MM.1S (cell line): Measurements from ENCODE around the gene BCLAF3.

Experiments used
- DNase-seq: peaks from one replicate; pipeline ENCODE4 v3.0.0-alpha.2; 2015
- H2AFZ ChIP-seq: fragments of 300-600 bp; sonication (generic); 2 replicates; pipeline ENCODE4 v1.6.0; 2016; ENCODE audit warnings: antibody characterized with exemption, low read length
- H3F3A ChIP-seq: fragments of 300-600 bp; sonication (generic); 2 replicates; pipeline ENCODE4 v1.6.1; 2016; ENCODE audit warnings: mild to moderate bottlenecking, antibody characterized with exemption, low read length, moderate library complexity, mixed read lengths; ENCODE audit not compliant: insufficient read depth
- H3K27ac ChIP-seq: fragments of 300-600 bp; sonication (generic); 2 replicates; pipeline ENCODE4 v1.5.1; 2016; ENCODE audit warnings: mild to moderate bottlenecking, low read length
- H3K27me3 ChIP-seq: fragments of 300-600 bp; sonication (generic); replicated peaks from 2 replicates; pipeline ENCODE4 v1.6.0; 2016; ENCODE audit warnings: low read length; ENCODE audit not compliant: insufficient read depth
- H3K36me3 ChIP-seq: fragments of 300-600 bp; sonication (generic); replicated peaks from 2 replicates; pipeline ENCODE4 v1.6.1; 2016; ENCODE audit warnings: mild to moderate bottlenecking, low read length, mixed read lengths; ENCODE audit not compliant: insufficient read depth
- H3K4me1 ChIP-seq: fragments of 300-600 bp; sonication (generic); 2 replicates; pipeline ENCODE4 v1.6.1; 2016; ENCODE audit warnings: low read length, mixed read lengths
- H3K4me2 ChIP-seq: fragments of 300-600 bp; sonication (generic); 2 replicates; pipeline ENCODE4 v1.6.0; 2016; ENCODE audit warnings: low read depth, low read length
- H3K4me3 ChIP-seq: fragments of 300-600 bp; sonication (generic); 2 replicates; pipeline ENCODE4 v1.5.1; 2016; ENCODE audit warnings: low read length, mixed read lengths
- H3K79me2 ChIP-seq: fragments of 300-600 bp; sonication (generic); 2 replicates; pipeline ENCODE4 v1.6.1; 2016; ENCODE audit warnings: mixed run types, low read length, mixed read lengths
- H3K9ac ChIP-seq: fragments of 300-600 bp; sonication (generic); 2 replicates; pipeline ENCODE4 v1.6.1; 2016; ENCODE audit warnings: low read length, mixed read lengths
- H3K9me2 ChIP-seq: fragments of 300-600 bp; sonication (generic); replicated peaks from 2 replicates; pipeline ENCODE4 v1.6.1; 2016; ENCODE audit warnings: mild to moderate bottlenecking, low read length, mixed read lengths; ENCODE audit not compliant: insufficient read depth
- H3K9me3 ChIP-seq: fragments of 300-600 bp; sonication (generic); replicated peaks from 2 replicates; pipeline ENCODE4 v1.6.1; 2016; ENCODE audit warnings: mild to moderate bottlenecking, low read length, mixed read lengths; ENCODE audit not compliant: insufficient read depth
- H4K20me1 ChIP-seq: fragments of 300-600 bp; sonication (generic); 2 replicates; pipeline ENCODE4 v1.6.1; 2016; ENCODE audit warnings: mild to moderate bottlenecking, low read length, moderate library complexity, mixed read lengths; ENCODE audit not compliant: insufficient read depth
- EZH2 ChIP-seq: fragments of 300-600 bp; sonication (generic); optimal IDR thresholded peaks from 2 replicates; pipeline ENCODE3; 2017; ENCODE audit warnings: low read depth, mild to moderate bottlenecking, antibody characterized with exemption, low read length, mixed read lengths
- EZH2phosphoT487 ChIP-seq: fragments of 300-600 bp; sonication (generic); IDR thresholded peaks from 2 replicates; pipeline ENCODE4 v1.6.1; 2018; ENCODE audit warnings: antibody characterized with exemption, low read length
- TF ChIP-seq, protein P1 (sequence below): fragments of 300-600 bp; sonication (generic); IDR thresholded peaks from 2 replicates; pipeline ENCODE4 v1.5.1; 2016; ENCODE audit warnings: antibody characterized with exemption, low read length, mixed read lengths

BCLAF3 gene

DNA sequence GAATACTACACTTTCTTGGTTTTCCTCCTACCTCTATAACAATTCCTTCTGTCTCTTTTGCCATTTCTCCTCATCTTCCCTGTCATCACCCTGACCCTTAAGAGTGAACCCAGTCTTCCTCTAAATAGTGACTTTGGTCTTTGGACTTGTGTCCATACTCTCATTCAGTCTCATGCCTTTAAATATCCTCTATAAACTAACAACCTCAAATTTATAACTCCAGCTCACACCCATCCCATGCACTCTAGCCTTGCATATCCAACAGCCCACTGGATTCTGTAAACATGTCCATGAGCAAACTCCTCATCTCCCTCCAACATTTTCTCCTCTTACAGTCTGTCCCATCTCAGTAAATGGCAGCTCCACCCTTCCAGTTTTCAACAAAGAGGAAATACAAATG is 15.0 kb downstream of the BCLAF3 start:
- H3K4me2 ChIP-seq, result no peak overlapping the region
- no peaks in the 10 kb centered on the region for H3K9me3 ChIP-seq
- no peaks in the 10 kb centered on the region for H3K4me1 ChIP-seq
- no peaks in the 10 kb centered on the region for H3K36me3 ChIP-seq
- no peak overlapping the region for H3K9ac ChIP-seq
- H4K20me1 ChIP-seq, result no peaks in the 10 kb centered on the region
- H3K79me2 ChIP-seq, result peaks cover 20% of the 10 kb centered on the region
- TF ChIP-seq EZH2, result no peak
- no peak for TF ChIP-seq EZH2phosphoT487
- TF ChIP-seq, protein P1, sequence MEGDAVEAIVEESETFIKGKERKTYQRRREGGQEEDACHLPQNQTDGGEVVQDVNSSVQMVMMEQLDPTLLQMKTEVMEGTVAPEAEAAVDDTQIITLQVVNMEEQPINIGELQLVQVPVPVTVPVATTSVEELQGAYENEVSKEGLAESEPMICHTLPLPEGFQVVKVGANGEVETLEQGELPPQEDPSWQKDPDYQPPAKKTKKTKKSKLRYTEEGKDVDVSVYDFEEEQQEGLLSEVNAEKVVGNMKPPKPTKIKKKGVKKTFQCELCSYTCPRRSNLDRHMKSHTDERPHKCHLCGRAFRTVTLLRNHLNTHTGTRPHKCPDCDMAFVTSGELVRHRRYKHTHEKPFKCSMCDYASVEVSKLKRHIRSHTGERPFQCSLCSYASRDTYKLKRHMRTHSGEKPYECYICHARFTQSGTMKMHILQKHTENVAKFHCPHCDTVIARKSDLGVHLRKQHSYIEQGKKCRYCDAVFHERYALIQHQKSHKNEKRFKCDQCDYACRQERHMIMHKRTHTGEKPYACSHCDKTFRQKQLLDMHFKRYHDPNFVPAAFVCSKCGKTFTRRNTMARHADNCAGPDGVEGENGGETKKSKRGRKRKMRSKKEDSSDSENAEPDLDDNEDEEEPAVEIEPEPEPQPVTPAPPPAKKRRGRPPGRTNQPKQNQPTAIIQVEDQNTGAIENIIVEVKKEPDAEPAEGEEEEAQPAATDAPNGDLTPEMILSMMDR, result no peak
- H3F3A ChIP-seq, result no peaks in the 10 kb centered on the region
- DNase-seq, result no peak
- H3K27ac ChIP-seq, result no peak overlapping the region
- H3K4me3 ChIP-seq, result no peak overlapping the region
- H3K27me3 ChIP-seq, result no peaks in the 10 kb centered on the region
- H3K9me2 ChIP-seq, result no peaks in the 10 kb centered on the region
- H2AFZ ChIP-seq, result no peak overlapping the region

DNA sequence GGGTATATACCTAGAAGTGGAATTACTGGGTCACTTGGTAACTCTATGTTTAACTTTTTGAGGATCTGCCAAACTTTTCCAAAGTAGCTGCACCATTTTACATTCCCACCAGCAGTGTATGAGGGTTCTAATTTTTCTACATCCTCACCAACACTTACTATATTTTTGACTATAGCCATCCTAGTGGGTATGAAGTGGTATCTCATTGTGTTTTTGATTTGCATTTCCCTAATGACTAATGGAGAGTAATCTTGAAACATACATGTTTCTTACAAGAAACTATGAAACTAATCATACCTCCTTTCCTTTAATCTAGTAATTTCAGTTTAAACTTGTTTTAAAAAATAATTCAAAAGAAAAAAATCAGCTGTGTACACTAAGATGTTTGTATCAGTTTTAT is 17.9 kb downstream of the BCLAF3 start:
- H3F3A ChIP-seq, result no peaks in the 10 kb centered on the region
- H3K36me3 ChIP-seq, result no peaks in the 10 kb centered on the region
- H3K9me2 ChIP-seq, result no peaks in the 10 kb centered on the region
- no peaks in the 10 kb centered on the region for H4K20me1 ChIP-seq
- no peak overlapping the region for H3K27ac ChIP-seq
- TF ChIP-seq, protein P1, result no peak
- TF ChIP-seq EZH2phosphoT487 (no peak), EZH2 (no peak)
- H3K9me3 ChIP-seq, result no peaks in the 10 kb centered on the region
- no peak overlapping the region for H3K4me3 ChIP-seq
- no peaks in the 10 kb centered on the region for H3K27me3 ChIP-seq
- peaks cover 12% of the 10 kb centered on the region for H3K79me2 ChIP-seq
- H2AFZ ChIP-seq, result no peak overlapping the region
- no peak for DNase-seq
- H3K9ac ChIP-seq, result no peak overlapping the region
- H3K4me2 ChIP-seq, result no peak overlapping the region
- H3K4me1 ChIP-seq, result no peaks in the 10 kb centered on the region

DNA sequence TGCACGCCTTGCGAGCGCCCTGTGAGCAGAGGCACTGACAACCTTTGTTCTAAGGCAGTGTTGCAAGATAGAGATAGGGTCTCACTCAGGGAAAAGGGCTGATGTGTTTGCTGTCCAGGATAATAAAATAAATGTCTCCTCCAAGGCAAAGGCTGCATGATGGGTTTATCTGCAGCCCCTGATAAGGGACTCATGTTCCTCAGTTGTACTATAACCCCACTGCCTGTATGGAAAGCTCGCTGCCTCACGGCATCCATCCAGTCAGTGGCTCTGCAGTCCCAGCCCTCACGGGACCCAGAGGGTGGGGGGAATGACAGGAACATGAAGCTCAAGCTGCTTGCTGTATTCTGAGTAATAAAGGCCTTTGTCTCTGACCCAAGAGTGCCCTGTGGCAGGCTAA is 22.6 kb downstream of the BCLAF3 start:
- no peak overlapping the region for H3K9ac ChIP-seq
- no peaks in the 10 kb centered on the region for H3K9me3 ChIP-seq
- no peak overlapping the region for H3K4me2 ChIP-seq
- no peak for DNase-seq
- no peaks in the 10 kb centered on the region for H3K27me3 ChIP-seq
- no peaks in the 10 kb centered on the region for H3K9me2 ChIP-seq
- no peak overlapping the region for H3K4me3 ChIP-seq
- H3K36me3 ChIP-seq, result no peaks in the 10 kb centered on the region
- no peaks in the 10 kb centered on the region for H4K20me1 ChIP-seq
- H2AFZ ChIP-seq, result no peak overlapping the region
- H3F3A ChIP-seq, result no peaks in the 10 kb centered on the region
- H3K27ac ChIP-seq, result no peak overlapping the region
- TF ChIP-seq EZH2phosphoT487, result no peak
- TF ChIP-seq, protein P1, result no peak
- TF ChIP-seq EZH2, result no peak
- H3K79me2 ChIP-seq, result no peaks in the 10 kb centered on the region
- no peaks in the 10 kb centered on the region for H3K4me1 ChIP-seq
